ENCODE measurements around the gene ADAM8.

DNA sequence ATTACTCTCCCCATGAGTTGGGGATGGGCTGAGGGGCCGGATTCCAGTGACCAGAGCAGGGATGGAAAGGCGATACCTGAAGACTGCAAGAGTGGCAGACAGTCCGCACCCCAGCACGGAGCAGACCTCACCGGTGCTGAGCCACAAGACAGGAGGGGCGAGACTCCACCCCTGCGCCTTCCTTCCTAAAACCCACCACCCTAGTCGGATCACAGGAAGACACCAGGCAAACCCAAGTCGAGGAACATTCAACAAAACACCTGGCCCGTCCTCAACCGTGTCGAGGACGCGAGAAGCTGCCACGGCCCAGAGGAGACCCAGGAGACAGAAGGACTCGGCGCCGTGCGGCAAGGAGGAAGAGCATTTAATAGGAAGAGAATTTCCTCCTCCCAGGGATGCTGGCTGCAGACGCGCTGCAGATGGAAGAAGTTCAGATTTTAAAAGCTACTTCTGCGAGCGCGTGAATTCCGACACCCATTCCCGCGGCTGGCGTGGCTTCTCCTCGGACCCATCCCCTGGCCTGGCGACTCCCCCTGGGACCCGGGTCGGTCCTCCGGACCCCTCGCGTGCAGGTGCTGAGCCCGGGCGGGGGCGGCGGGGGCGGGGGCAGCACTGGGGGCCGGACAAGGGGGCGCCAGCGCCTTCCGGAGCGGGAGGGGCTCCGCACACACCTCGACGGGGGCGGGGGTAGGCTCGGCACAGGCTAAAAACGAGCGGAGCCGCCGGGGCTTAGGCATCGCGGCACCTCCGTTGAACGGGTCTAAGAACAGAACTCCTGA, 47.2 kb downstream of the ADAM8 start:
- TF ChIP-seq, protein P1, sequence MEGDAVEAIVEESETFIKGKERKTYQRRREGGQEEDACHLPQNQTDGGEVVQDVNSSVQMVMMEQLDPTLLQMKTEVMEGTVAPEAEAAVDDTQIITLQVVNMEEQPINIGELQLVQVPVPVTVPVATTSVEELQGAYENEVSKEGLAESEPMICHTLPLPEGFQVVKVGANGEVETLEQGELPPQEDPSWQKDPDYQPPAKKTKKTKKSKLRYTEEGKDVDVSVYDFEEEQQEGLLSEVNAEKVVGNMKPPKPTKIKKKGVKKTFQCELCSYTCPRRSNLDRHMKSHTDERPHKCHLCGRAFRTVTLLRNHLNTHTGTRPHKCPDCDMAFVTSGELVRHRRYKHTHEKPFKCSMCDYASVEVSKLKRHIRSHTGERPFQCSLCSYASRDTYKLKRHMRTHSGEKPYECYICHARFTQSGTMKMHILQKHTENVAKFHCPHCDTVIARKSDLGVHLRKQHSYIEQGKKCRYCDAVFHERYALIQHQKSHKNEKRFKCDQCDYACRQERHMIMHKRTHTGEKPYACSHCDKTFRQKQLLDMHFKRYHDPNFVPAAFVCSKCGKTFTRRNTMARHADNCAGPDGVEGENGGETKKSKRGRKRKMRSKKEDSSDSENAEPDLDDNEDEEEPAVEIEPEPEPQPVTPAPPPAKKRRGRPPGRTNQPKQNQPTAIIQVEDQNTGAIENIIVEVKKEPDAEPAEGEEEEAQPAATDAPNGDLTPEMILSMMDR (IDR thresholded peaks at IDR 0.05; ENCODE audit: insufficient read depth, low read length) = no peak
- no peak for TF ChIP-seq POLR2AphosphoS5 (IDR thresholded peaks at IDR 0.05; ENCODE audit: low read depth)

Data from HL-60 (cell line).